Measurements from ENCODE around the gene ABCF1.
A peak's percentile ranks its signal among the peaks of the same experiment; 100 is the strongest.

DNA sequence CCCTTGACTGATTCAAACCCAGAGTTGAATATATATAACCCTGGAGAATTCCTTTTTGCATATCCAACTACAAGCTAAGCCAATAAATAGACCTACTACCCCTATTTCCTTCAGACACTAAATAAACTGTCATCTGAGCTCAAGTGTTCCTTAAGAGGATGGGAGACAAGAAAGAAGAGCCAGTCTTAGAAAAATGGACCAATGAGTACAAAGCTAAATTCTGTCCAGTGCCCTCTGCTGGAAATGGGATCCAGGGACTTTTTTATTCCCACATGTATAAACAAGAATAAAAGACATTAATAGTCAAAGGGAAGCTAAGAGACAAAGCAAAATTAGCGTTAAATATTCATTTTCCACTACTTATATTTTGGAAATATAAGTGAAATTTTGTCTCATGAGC is 41.0 kb downstream of the ABCF1 start:
- TF ChIP-seq POLR2A (IDR thresholded peaks at IDR 0.05) (no peak), EP300 (IDR thresholded peaks at IDR 0.05) (no peak), POLR2AphosphoS5 (IDR thresholded peaks at IDR 0.05) (no peak)
- TF ChIP-seq, protein P1, sequence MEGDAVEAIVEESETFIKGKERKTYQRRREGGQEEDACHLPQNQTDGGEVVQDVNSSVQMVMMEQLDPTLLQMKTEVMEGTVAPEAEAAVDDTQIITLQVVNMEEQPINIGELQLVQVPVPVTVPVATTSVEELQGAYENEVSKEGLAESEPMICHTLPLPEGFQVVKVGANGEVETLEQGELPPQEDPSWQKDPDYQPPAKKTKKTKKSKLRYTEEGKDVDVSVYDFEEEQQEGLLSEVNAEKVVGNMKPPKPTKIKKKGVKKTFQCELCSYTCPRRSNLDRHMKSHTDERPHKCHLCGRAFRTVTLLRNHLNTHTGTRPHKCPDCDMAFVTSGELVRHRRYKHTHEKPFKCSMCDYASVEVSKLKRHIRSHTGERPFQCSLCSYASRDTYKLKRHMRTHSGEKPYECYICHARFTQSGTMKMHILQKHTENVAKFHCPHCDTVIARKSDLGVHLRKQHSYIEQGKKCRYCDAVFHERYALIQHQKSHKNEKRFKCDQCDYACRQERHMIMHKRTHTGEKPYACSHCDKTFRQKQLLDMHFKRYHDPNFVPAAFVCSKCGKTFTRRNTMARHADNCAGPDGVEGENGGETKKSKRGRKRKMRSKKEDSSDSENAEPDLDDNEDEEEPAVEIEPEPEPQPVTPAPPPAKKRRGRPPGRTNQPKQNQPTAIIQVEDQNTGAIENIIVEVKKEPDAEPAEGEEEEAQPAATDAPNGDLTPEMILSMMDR (IDR thresholded peaks at IDR 0.05): peak in 1 of 7 experiments; percentile 16
